Mesendoderm (in vitro differentiated cells): Measurements from ENCODE around the gene CLCF1.

Experiments
- DNase-seq: peaks from one replicate; pipeline ENCODE4 v3.0.0; 2013
- H2AK5ac ChIP-seq: 2 replicates; pipeline ENCODE4 v1.6.1; 2013; ENCODE audit warnings: low read length, inconsistent platforms
- H2BK120ac ChIP-seq: 2 replicates; pipeline ENCODE4 v1.6.1; 2013; ENCODE audit warnings: low read depth, mild to moderate bottlenecking, low read length, moderate library complexity, mixed read lengths
- H2BK15ac ChIP-seq: replicated peaks from 2 replicates; pipeline ENCODE4 v1.6.1; 2013; ENCODE audit warnings: low read depth, mild to moderate bottlenecking, moderate library complexity
- H2BK5ac ChIP-seq: 2 replicates; pipeline ENCODE4 v1.6.1; 2013; ENCODE audit warnings: low read length, inconsistent platforms
- H3K18ac ChIP-seq: 2 replicates; pipeline ENCODE4 v1.6.1; 2013; ENCODE audit warnings: mild to moderate bottlenecking, low read length, mixed read lengths
- H3K23ac ChIP-seq: one replicate; pipeline ENCODE4 v1.6.1; 2013; ENCODE audit warnings: low read length
- H3K27ac ChIP-seq: 2 replicates; pipeline ENCODE4 v1.5.1; 2013; ENCODE audit warnings: low read depth, mild to moderate bottlenecking, inconsistent platforms, low read length, moderate library complexity
- H3K27me3 ChIP-seq: 2 replicates; pipeline ENCODE4 v1.6.1; 2013; ENCODE audit warnings: low read length, control low read depth, mild to moderate bottlenecking, inconsistent platforms; ENCODE audit not compliant: insufficient read depth, poor library complexity
- H3K36me3 ChIP-seq: 2 replicates; pipeline ENCODE4 v1.6.1; 2013; ENCODE audit warnings: low read length, inconsistent platforms; ENCODE audit not compliant: control insufficient read depth, insufficient read depth
- H3K4ac ChIP-seq: one replicate; pipeline ENCODE4 v1.6.1; 2013; ENCODE audit warnings: low read depth, mild to moderate bottlenecking, low read length, moderate library complexity
- H3K4me1 ChIP-seq: 2 replicates; pipeline ENCODE4 v1.6.1; 2013; ENCODE audit warnings: low read depth, low read length, inconsistent platforms; ENCODE audit not compliant: control insufficient read depth
- H3K4me2 ChIP-seq: 2 replicates; pipeline ENCODE4 v1.6.1; 2013; ENCODE audit warnings: low read length
- H3K4me3 ChIP-seq: 2 replicates; pipeline ENCODE4 v1.5.1; 2013; ENCODE audit warnings: mild to moderate bottlenecking, low read length
- H3K56ac ChIP-seq: one replicate; pipeline ENCODE4 v1.6.1; 2013; ENCODE audit warnings: low read length
- H3K79me1 ChIP-seq: 2 replicates; pipeline ENCODE4 v1.6.1; 2013; ENCODE audit warnings: low read length, inconsistent platforms
- H3K79me2 ChIP-seq: 2 replicates; pipeline ENCODE4 v1.6.1; 2013; ENCODE audit warnings: mild to moderate bottlenecking, low read length; ENCODE audit not compliant: control insufficient read depth, insufficient read depth
- H3K9ac ChIP-seq: 2 replicates; pipeline ENCODE4 v1.6.1; 2013; ENCODE audit warnings: low read length, inconsistent platforms
- H4K5ac ChIP-seq: one replicate; pipeline ENCODE4 v1.6.1; 2013; ENCODE audit warnings: low read length
- H4K8ac ChIP-seq: one replicate; pipeline ENCODE4 v1.6.1; 2013; ENCODE audit warnings: low read depth, mild to moderate bottlenecking, control low read depth, low read length, moderate library complexity
- WGBS: extraction: QIAGEN DNeasy Blood & Tissue Kit; methylation state at CpG from one replicate; pipeline ENCODE4 v1.1.7; 2013; ENCODE audit warnings: low lambda C conversion rate, missing lambda C conversion rate; ENCODE audit not compliant: insufficient coverage; ENCODE audit errors: extremely low coverage; 5-methylcytosine and 5-hydroxymethylcytosine counted together

The CLCF1 gene

DNA sequence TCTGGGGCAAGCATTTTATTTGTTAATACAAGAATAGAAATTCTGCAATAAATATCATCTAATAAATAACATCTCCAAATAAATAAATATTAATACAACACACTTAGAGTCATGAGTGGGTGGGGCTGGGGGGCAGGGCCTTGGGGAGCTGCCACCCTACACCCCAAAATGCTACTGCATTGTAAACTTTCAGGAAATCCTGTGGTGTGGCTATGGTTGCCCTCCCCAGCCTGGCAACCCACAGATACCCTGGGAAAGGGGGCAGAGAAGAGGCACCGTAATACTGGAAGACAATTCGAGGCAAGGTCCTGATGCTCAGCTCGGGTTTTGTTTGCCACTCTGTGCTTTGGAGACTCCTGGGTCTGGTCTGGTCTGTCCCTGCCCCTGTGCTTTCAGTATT, 9.2 kb downstream of the CLCF1 start:
- no peaks in the 10 kb centered on the region for H3K4me1 ChIP-seq
- no peak overlapping the region for H3K56ac ChIP-seq
- H3K23ac ChIP-seq: no peak overlapping the region
- no peaks in the 10 kb centered on the region for H3K27me3 ChIP-seq
- no peak overlapping the region for H2BK15ac ChIP-seq
- H3K4ac ChIP-seq: no peak overlapping the region
- no peak overlapping the region for H4K8ac ChIP-seq
- no peak overlapping the region for H3K27ac ChIP-seq
- no peak overlapping the region for H3K18ac ChIP-seq
- H2BK120ac ChIP-seq: no peak overlapping the region
- no peaks in the 10 kb centered on the region for H3K79me2 ChIP-seq
- H3K4me2 ChIP-seq: no peak overlapping the region
- H2AK5ac ChIP-seq: no peak overlapping the region
- no peaks in the 10 kb centered on the region for H3K36me3 ChIP-seq
- H3K4me3 ChIP-seq: no peak overlapping the region
- no CpG with 5 or more reads among the region's 3 CpGs for WGBS
- no peak for DNase-seq
- no peaks in the 10 kb centered on the region for H3K79me1 ChIP-seq
- H3K9ac ChIP-seq: no peak overlapping the region
- H4K5ac ChIP-seq: no peak overlapping the region
- no peak overlapping the region for H2BK5ac ChIP-seq

GRCh38 chr11:67357831-67358670, 15.3 kb downstream of the CLCF1 start:
- no peak for DNase-seq
- H3K23ac ChIP-seq: no peak overlapping the region
- no peaks in the 10 kb centered on the region for H3K36me3 ChIP-seq
- no peak overlapping the region for H4K5ac ChIP-seq
- no peak overlapping the region for H3K27ac ChIP-seq
- no peak overlapping the region for H3K56ac ChIP-seq
- no peaks in the 10 kb centered on the region for H3K79me1 ChIP-seq
- no peak overlapping the region for H2BK15ac ChIP-seq
- H3K4me2 ChIP-seq: no peak overlapping the region
- no peak overlapping the region for H2BK120ac ChIP-seq
- H4K8ac ChIP-seq: no peak overlapping the region
- no peak overlapping the region for H3K4me3 ChIP-seq
- no peaks in the 10 kb centered on the region for H3K79me2 ChIP-seq
- no peak overlapping the region for H2BK5ac ChIP-seq
- H3K27me3 ChIP-seq: no peaks in the 10 kb centered on the region
- H2AK5ac ChIP-seq: no peak overlapping the region
- no peak overlapping the region for H3K18ac ChIP-seq
- H3K9ac ChIP-seq: no peak overlapping the region
- H3K4me1 ChIP-seq: peaks cover 9% of the 10 kb centered on the region
- no peak overlapping the region for H3K4ac ChIP-seq
- WGBS: 100% methylated on average over 1 of the region's 12 CpGs

GRCh38 chr11:67356864-67357561, 16.4 kb downstream of the CLCF1 start:
- H3K27me3 ChIP-seq: no peaks in the 10 kb centered on the region
- H3K27ac ChIP-seq: no peak overlapping the region
- H3K56ac ChIP-seq: peak overlapping the region; percentile 80
- H2AK5ac ChIP-seq: no peak overlapping the region
- DNase-seq: peak; percentile 91
- H2BK5ac ChIP-seq: no peak overlapping the region
- H3K4ac ChIP-seq: no peak overlapping the region
- no peak overlapping the region for H3K4me2 ChIP-seq
- WGBS: no CpG with 5 or more reads among the region's 3 CpGs
- no peak overlapping the region for H3K4me3 ChIP-seq
- H3K4me1 ChIP-seq: peaks cover 12% of the 10 kb centered on the region
- H2BK120ac ChIP-seq: no peak overlapping the region
- no peak overlapping the region for H2BK15ac ChIP-seq
- no peak overlapping the region for H4K8ac ChIP-seq
- no peak overlapping the region for H3K18ac ChIP-seq
- no peaks in the 10 kb centered on the region for H3K79me1 ChIP-seq
- peak overlapping the region; percentile 48 for H3K9ac ChIP-seq
- no peak overlapping the region for H3K23ac ChIP-seq
- no peaks in the 10 kb centered on the region for H3K36me3 ChIP-seq
- no peak overlapping the region for H4K5ac ChIP-seq
- H3K79me2 ChIP-seq: no peaks in the 10 kb centered on the region

DNA sequence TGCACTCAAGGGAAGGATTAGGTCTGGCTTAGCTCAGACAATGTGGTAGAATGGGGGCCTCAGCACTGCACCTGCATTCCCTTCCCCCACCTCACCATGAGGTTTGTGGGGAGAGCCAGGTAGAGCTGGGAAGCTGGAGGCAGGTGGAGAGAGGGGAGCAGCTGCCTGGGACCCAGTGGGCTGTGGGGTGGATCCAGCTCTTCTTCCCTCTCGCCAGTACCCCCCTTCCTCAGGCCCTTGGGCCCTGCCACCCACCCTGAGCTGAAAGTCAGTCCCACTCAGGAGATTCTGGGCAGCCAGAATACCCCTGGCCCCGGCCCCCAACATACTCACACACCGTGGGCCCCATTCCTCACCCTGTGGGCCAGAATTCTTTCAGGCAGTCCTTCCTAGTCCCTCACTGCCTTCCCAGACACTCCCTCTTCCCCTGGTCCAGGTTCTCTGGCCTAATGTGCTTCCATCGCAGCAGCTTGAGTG, 17.0 kb downstream of the CLCF1 start:
- Histone ChIP-seq H2AK5ac (no peak overlapping the region), H4K8ac (no peak overlapping the region), H3K56ac (peak overlapping the region; percentile 56), H3K79me2 (no peaks in the 10 kb centered on the region), H2BK15ac (no peak overlapping the region), H3K27ac (no peak overlapping the region), H3K79me1 (no peaks in the 10 kb centered on the region), H3K9ac (no peak overlapping the region), H3K36me3 (no peaks in the 10 kb centered on the region), H3K4ac (no peak overlapping the region), H3K18ac (no peak overlapping the region), H3K27me3 (no peaks in the 10 kb centered on the region), H2BK120ac (no peak overlapping the region), H3K4me3 (no peak overlapping the region), H3K4me2 (no peak overlapping the region), H3K23ac (no peak overlapping the region), H4K5ac (no peak overlapping the region), H2BK5ac (no peak overlapping the region), H3K4me1 (peaks cover 12% of the 10 kb centered on the region)
- no CpG with 5 or more reads among the region's 4 CpGs for WGBS
- no peak for DNase-seq

DNA sequence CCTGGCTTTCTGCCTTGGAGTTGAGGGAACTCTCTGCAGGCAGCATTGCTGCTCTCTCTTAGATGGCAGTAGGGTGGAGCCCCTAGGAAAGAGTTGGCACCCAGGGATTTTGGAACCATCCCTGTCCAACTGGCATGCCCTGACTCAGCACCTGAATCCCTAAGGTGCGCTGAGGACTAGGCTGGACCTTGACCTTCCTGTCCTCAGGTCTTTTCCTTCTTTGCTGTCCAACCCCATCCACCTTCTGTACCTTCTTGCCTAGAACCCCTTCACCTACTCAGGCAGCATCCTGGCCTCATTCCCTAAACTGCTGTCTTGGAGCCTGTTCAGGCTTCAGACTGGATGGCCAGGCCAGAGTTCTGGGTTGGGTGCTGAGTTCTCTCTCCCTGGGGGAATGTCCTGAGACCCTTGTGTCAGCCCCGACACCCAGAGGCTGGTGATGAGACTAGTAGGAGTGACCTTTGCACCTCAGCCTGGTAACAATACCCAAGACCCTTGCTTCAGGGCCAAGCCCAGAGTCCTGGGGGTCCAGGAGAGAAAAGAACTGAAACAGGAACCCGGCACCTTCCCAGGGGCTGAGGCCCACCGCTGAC, 17.5 kb downstream of the CLCF1 start:
- H3K4ac ChIP-seq: no peak overlapping the region
- peak overlapping the region; percentile 56 for H2AK5ac ChIP-seq
- H3K27me3 ChIP-seq: no peaks in the 10 kb centered on the region
- H2BK120ac ChIP-seq: no peak overlapping the region
- H4K8ac ChIP-seq: no peak overlapping the region
- DNase-seq: no peak
- no peak overlapping the region for H3K4me2 ChIP-seq
- no peaks in the 10 kb centered on the region for H3K79me2 ChIP-seq
- H3K4me1 ChIP-seq: peaks cover 12% of the 10 kb centered on the region
- H3K36me3 ChIP-seq: no peaks in the 10 kb centered on the region
- H3K4me3 ChIP-seq: no peak overlapping the region
- H3K56ac ChIP-seq: peak overlapping the region; percentile 75
- H2BK5ac ChIP-seq: no peak overlapping the region
- H4K5ac ChIP-seq: no peak overlapping the region
- H2BK15ac ChIP-seq: no peak overlapping the region
- no peak overlapping the region for H3K27ac ChIP-seq
- no peak overlapping the region for H3K9ac ChIP-seq
- H3K23ac ChIP-seq: no peak overlapping the region
- H3K18ac ChIP-seq: no peak overlapping the region
- no CpG with 5 or more reads among the region's 4 CpGs for WGBS
- H3K79me1 ChIP-seq: no peaks in the 10 kb centered on the region
